GM12874 (cell line): ENCODE results near the gene GP2.

Experiments used
- TF ChIP-seq, protein P1 (sequence below): IDR thresholded peaks from 2 replicates; pipeline ENCODE4 v1.5.1; 2011; ENCODE audit warnings: low read depth, mild to moderate bottlenecking, control low read depth, low read length, moderate library complexity; ENCODE audit not compliant: insufficient read depth

The GP2 gene

DNA sequence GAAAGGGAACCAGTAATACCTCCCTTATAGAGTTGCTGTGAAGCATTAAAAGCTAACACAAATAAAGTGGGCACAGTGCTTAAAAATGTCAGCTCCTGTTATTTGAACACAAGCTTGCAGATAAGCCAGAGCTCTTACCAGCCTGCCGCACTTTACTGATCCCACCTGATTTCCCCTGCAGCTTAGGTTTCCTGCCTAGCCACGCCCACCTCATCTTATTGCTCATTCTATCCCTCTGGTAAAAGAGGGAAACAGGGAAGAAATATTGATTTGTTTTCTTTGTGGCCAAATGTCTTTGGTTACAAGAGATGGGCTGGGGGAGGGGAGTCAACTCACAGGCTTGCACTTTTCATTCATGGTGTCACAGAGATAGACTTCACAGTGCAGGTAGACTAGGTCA lies 9.6 kb upstream of the GP2 start:
- TF ChIP-seq, protein P1, sequence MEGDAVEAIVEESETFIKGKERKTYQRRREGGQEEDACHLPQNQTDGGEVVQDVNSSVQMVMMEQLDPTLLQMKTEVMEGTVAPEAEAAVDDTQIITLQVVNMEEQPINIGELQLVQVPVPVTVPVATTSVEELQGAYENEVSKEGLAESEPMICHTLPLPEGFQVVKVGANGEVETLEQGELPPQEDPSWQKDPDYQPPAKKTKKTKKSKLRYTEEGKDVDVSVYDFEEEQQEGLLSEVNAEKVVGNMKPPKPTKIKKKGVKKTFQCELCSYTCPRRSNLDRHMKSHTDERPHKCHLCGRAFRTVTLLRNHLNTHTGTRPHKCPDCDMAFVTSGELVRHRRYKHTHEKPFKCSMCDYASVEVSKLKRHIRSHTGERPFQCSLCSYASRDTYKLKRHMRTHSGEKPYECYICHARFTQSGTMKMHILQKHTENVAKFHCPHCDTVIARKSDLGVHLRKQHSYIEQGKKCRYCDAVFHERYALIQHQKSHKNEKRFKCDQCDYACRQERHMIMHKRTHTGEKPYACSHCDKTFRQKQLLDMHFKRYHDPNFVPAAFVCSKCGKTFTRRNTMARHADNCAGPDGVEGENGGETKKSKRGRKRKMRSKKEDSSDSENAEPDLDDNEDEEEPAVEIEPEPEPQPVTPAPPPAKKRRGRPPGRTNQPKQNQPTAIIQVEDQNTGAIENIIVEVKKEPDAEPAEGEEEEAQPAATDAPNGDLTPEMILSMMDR: no peak

DNA sequence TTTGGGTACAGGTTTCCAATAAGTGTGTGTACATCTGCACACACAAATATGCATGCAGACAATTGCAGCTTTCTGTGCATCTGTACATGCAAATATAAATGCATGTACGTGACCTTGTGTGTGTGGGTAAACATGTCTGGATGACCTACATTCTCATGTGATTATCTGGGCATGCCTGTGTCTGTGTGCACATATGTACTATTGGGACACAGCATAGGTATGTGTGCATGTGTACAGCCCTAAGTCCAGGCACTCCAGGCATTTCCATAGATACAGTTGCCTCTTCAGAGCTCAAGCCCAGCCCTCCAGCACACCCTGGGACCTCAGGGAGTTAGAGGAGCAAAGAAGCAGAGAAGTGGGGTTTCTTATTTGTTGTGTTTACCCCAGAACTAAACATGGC lies 7.1 kb upstream of the GP2 start:
- TF ChIP-seq, protein P1: no peak

DNA sequence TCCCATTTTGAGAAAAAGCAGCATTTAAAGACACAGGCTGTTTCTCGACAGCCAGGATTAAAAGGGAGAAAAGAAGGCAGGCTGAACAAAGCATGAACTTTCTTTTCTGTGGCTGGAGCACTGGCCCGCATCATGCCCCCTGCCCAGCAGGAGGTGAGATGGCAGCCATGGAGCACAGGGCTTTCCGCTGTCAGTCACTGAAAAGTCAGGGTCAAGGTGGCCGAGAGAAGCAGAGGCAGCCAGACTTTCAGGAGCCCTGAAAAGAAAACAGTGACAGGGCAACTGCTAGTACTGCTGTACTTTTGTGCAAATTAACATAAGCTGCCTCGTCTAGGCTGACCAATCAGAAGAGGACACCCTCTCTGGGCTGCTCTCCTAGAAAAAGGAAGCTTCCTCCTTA lies 5.8 kb upstream of the GP2 start:
- TF ChIP-seq, protein P1: no peak

DNA sequence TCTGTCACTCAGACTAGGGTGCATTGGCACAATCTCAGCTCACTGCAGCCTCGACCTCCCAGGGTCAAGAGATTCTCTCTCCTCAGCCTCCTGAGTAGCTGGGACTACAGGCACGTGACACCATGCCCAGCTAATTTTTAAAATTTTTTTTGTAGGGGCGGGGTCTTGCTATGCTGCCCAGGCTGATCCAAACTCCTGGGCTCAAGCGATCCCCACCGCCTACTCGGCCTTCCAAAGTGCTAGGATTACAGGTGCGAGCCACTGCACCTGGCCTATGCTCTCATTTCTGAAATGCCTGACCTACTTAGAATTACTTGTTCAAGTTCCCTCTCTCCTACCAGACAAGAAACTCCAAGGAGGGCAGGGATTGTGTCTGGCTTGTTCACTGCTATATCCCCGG lies 5.1 kb upstream of the GP2 start:
- TF ChIP-seq, protein P1: no peak

DNA sequence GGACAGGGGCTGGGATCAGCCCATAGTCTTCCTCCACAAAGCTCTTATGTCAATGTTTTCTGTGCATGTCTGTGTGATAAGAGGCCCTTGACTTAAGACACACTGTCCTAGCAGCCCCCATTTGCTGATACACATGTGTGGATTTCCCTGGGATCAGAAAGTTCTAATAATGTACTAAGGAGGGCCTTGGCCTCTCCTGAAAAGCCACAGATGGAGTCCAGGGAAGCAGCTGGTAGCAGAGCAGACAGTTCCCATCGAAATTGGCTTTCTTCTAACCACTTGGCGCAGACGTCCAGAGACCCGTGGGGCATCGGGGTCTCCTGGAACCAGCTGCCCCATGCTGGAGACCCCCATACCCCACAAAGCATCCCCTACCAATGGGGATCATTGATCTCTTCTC lies 4.3 kb upstream of the GP2 start:
- TF ChIP-seq, protein P1: no peak

DNA sequence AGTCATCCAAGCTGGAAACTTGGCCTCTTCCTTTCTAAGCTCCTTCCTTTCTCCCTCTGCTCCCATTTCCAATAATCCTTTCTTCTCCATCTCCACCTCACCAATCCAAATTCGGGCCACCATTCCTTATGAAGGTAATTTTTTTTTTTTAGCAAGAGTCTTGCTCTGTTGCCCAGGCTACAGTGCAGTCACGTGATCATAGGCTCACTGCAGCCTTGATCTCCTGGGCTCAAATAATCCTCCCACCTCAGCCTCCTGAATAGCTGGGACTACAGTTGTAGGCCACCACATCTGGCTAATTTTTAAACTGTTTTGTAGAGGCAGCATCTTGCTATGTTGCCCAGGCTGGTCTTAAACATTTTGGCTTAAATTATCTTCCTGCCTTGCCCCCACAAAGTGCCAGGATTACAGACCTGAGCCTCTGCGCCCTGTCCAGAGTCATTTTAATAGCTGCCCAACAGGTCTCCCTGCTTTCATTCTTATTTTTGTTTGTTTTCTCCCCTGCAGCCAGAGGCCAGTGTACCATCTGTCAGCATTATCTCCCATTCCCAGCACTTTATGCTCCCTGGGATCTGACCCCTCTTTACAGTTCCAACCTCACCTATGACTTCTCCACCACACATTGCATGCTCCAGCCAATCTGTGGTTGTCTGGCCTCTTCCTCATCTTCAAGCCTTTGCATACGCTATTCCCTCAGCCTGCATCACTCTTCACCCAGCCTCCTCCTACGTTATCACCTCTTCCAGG lies 2.3 kb upstream of the GP2 start:
- TF ChIP-seq, protein P1: no peak

DNA sequence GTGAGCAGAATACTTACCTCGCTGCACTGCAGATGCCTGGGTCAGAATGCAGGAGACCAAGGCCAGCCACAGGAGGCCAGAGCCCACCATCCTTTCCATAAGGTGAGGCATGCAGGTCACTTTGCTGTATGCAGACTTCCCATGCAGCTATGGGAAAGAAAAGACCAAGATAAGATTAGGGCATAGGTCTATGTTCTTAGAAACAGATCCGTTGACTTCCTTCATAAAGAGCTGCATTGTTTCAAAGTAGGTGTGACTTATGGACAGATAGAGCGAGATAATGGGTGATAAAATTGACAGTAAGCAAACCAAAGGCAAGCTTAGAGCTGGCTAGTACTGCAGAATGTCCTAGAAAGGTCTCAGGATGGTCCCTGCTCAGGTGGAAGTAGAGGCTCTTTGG lies 992 bp downstream of the GP2 start:
- TF ChIP-seq, protein P1: no peak
